ENCODE measurements around the gene SCIMP.

The SCIMP gene

GRCh38 chr17:5234645-5235576 lies at the start of gene SCIMP:
Gene SCIMP (minus strand): TSS chr17:5234860. CDS start chr17:5234755, 105 bp downstream.
- Histone ChIP-seq H3K4me1 (ENCODE audit: insufficient read depth, poor library complexity, severe bottlenecking) (no peaks in the 10 kb centered on the region), H3K4me3 (ENCODE audit: severe bottlenecking) (no peak within 1 kb of the TSS), H3K27me3 (ENCODE audit: insufficient read depth, poor library complexity, severe bottlenecking) (no peaks in the 10 kb centered on the region), H3K27ac (ENCODE audit: poor library complexity, severe bottlenecking) (no peak within 1 kb of the TSS), H3K36me3 (ENCODE audit: low read depth) (no peaks in the 10 kb centered on the region), H3K9me3 (ENCODE audit: severe bottlenecking) (no peaks in the 10 kb centered on the region)
- TF ChIP-seq, protein P1, sequence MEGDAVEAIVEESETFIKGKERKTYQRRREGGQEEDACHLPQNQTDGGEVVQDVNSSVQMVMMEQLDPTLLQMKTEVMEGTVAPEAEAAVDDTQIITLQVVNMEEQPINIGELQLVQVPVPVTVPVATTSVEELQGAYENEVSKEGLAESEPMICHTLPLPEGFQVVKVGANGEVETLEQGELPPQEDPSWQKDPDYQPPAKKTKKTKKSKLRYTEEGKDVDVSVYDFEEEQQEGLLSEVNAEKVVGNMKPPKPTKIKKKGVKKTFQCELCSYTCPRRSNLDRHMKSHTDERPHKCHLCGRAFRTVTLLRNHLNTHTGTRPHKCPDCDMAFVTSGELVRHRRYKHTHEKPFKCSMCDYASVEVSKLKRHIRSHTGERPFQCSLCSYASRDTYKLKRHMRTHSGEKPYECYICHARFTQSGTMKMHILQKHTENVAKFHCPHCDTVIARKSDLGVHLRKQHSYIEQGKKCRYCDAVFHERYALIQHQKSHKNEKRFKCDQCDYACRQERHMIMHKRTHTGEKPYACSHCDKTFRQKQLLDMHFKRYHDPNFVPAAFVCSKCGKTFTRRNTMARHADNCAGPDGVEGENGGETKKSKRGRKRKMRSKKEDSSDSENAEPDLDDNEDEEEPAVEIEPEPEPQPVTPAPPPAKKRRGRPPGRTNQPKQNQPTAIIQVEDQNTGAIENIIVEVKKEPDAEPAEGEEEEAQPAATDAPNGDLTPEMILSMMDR (IDR thresholded peaks at IDR 0.05; ENCODE audit: poor library complexity, severe bottlenecking), result no peak
- DNase-seq (ENCODE audit: low spot score), result no peak
- ATAC-seq (ENCODE audit: low read depth), result no peak

DNA sequence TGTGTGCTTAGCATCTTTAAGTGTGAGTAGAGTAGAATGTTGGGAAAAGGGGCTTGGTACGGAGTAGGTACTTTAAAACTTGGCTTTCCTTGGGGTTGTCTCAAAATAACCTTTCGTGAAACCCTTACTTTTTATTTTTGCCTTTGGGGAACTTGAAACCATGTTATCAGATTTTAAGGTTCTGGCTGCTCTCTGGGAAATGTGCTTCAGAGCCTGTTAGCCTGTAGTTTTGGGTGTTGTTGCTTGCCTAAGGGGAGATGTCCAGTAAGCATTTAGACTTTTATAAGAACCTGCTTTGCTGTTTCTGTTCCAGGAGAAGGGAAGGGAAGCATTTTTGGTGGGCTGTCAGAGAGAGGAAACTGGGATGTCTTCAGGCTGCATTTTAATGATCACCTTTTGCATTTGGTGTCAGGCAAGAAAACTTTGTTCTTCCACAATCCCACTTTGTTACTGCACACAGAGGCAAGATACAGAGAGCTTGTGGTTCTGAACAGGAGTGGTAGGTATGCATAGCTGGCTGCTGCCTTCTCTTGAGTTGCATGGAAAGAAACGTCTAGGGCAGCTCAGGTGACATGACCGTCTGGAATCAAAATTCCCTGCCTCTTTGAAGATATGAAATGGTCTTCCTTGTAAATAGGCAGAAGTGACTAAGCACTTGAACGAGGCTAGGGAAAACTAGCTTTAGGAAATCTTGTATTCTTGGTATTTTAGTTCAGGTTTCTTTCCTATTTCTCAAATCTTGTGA lies 49.1 kb upstream of the SCIMP start:
- Histone ChIP-seq H3K9me3 (ENCODE audit: severe bottlenecking) (no peaks in the 10 kb centered on the region), H3K36me3 (ENCODE audit: low read depth) (peaks cover 9% of the 10 kb centered on the region; the same call in 1 of the 2 replicates), H3K4me3 (ENCODE audit: severe bottlenecking) (no peak overlapping the region), H3K27me3 (ENCODE audit: insufficient read depth, poor library complexity, severe bottlenecking) (no peaks in the 10 kb centered on the region), H3K4me1 (ENCODE audit: insufficient read depth, poor library complexity, severe bottlenecking) (no peaks in the 10 kb centered on the region), H3K27ac (ENCODE audit: poor library complexity, severe bottlenecking) (peak overlapping the region; percentile 66)
- DNase-seq (ENCODE audit: low spot score) (no peak), ATAC-seq (ENCODE audit: low read depth) (peak; percentile 60)
- TF ChIP-seq, protein P1 (IDR thresholded peaks at IDR 0.05; ENCODE audit: poor library complexity, severe bottlenecking), result no peak

- peak overlapping the region; percentile 66 for H3K27ac ChIP-seq (ENCODE audit: poor library complexity, severe bottlenecking)
- peaks cover 9% of the 10 kb centered on the region; the same call in 1 of the 2 replicates for H3K36me3 ChIP-seq (ENCODE audit: low read depth)
- H3K4me3 ChIP-seq (ENCODE audit: severe bottlenecking), result peak overlapping the region; percentile 96
- TF ChIP-seq, protein P1 (IDR thresholded peaks at IDR 0.05; ENCODE audit: poor library complexity, severe bottlenecking), result no peak
- ATAC-seq (ENCODE audit: low read depth), result peak; percentile 17; the same call in 1 of the 3 replicates
- no peaks in the 10 kb centered on the region for H3K27me3 ChIP-seq (ENCODE audit: insufficient read depth, poor library complexity, severe bottlenecking)
- H3K4me1 ChIP-seq (ENCODE audit: insufficient read depth, poor library complexity, severe bottlenecking), result no peaks in the 10 kb centered on the region
- DNase-seq (ENCODE audit: low spot score), result no peak
- H3K9me3 ChIP-seq (ENCODE audit: severe bottlenecking), result no peaks in the 10 kb centered on the region
Observed at GRCh38 chr17:5282642-5283217, 48.1 kb upstream of the SCIMP start.

DNA sequence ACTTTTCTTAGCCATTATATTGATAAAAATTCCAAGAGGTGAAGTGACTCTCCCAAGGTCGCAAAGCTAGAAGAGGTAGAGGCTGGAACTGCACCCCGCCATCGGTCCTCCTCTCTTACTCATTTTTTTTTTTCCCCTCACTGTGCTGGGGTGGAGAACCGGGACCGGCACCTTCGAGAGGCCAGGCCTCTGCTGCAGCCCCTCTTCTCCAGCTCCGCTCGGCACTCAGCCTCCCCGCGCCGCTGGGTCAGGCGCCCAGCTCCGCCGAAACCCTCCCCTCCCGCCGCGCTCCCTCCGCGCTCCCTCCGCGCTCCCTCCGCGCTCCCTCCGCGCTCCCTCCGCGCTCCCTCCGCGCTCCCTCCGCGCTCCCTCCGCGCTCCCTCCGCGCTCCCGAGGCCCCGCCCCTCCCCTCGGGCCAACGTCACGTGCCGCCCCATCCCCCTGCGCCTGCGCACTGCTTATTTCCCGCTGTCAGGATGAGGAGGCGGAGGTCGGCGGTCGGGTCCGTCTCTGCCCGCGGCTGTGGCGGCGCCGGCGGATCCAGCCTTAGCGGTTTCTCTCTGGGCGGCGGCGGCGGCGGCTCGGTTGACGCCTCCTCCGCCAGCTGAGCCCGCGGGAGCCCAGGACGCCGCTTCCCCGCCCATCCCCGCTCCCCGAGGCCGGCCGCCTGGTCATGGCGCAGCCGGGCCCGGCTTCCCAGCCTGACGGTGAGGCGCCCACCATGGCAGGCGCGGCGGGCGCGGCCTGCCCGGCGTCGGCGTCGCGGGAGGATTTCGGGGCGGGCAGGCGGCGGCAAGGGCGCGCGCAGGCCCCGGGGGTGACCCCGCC lies 47.4 kb upstream of the SCIMP start, which contains the start of gene RABEP1:
Gene RABEP1, plus strand, starts transcription at position 471 of the 828 bp plus-strand sequence. Its CDS starts 203 bp downstream, at position 674.
- Histone ChIP-seq H3K4me1 (ENCODE audit: insufficient read depth, poor library complexity, severe bottlenecking) (no peaks in the 10 kb centered on the region), H3K4me3 (ENCODE audit: severe bottlenecking) (peak within 1 kb of the TSS; percentile 96), H3K27me3 (ENCODE audit: insufficient read depth, poor library complexity, severe bottlenecking) (no peaks in the 10 kb centered on the region), H3K36me3 (ENCODE audit: low read depth) (peaks cover 9% of the 10 kb centered on the region; the same call in 1 of the 2 replicates), H3K27ac (ENCODE audit: poor library complexity, severe bottlenecking) (peak within 1 kb of the TSS; percentile 66), H3K9me3 (ENCODE audit: severe bottlenecking) (no peaks in the 10 kb centered on the region)
- DNase-seq (ENCODE audit: low spot score), result peak; percentile 87
- TF ChIP-seq, protein P1 (IDR thresholded peaks at IDR 0.05; ENCODE audit: poor library complexity, severe bottlenecking), result no peak
- ATAC-seq (ENCODE audit: low read depth), result peak; percentile 53

Measured in RWPE2 (cell line).